Lung microvascular endothelial cell (primary cell): Measurements from ENCODE around the gene RNU6-1. TPM values are rescaled to one million over a fixed set of nuclear protein-coding genes. Genes with fewer than 3 reads are reported as not detected.

Experiments
- DNase-seq, 2 donors: peaks; one replicate each; pipeline versions ENCODE4 v3.0.0 to v3.0.0-alpha.2; 2010; ENCODE audit warnings: low read depth in 2 of 2
- total RNA-seq: library from RNA; depleted of rRNA; stranded (reverse); fragments of >200 nt; gene quantifications from 2 replicates; pipeline ENCODE4 v1.2.1, GENCODE V29; 2014

The RNU6-1 gene
- not detected in 2 replicates for total RNA-seq

GRCh38 chr15:67839929-67840748 is at the start of gene RNU6-1:
TSS of gene RNU6-1 (minus strand) at chr15:67840045.
- DNase-seq, result peak; percentile 90 to 94

- DNase-seq, result no peak
These were observed 47.9 kb upstream of the RNU6-1 start for GRCh38 chr15:67887776-67888175.

DNA sequence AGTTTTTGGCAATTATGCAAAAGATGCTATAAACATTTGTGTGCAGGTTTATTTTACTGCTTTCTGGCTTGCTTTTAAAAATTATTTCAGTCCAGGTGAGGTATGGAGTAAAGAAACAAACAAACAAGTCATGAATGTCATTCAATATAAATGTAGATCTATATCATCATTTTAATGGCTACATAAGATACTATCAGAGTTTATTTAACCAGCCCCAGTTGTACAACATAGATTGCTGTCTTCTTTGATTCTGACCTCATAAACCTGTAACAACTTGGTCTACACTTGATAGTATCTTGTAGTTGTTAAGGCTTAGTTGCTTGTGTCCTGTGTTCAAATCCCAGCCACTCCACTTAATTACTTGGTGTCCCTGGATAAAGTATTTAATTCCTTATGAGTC is 46.0 kb upstream of the RNU6-1 start:
- no peak for DNase-seq

- no peak for DNase-seq
These were observed 45.3 kb upstream of the RNU6-1 start for GRCh38 chr15:67885175-67885523.

DNA sequence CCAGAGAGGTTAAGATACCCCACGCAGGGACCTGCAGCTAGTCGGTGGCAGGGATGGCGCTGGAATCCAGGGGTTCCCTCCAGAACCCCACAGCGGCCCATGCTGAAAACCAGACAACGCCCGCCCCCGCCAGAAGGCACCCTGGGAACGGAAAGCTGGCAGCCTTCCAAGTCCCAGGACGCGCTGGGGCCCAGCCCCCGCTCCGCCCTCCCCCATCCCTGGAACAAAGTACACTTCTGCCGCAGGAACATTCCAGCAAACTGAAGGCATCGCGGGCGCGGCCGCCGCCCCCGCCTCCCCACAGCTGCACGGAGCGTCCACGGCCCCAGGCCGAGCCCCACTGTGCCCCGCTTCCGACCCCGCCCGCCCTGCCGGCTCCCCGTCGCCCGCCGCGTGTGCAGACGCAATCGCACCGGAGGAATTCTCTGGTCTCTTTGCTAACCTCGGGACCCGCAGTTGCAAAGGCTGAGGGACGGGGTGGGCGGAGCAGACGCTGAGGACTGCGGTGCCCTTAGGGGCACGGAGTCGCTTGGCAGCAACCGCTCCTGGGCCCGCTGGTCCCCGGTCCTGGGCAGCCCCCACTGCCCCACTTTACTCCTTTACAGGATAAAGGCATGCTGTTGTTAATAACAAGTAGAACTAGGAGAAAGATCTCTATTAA is 44.8 kb upstream of the RNU6-1 start:
- peak; percentile 39 to 68 for DNase-seq

GRCh38 chr15:67884009-67884408 is 44.2 kb upstream of the RNU6-1 start:
- DNase-seq, result no peak

- no peak for DNase-seq
These were observed 43.5 kb upstream of the RNU6-1 start for GRCh38 chr15:67883234-67883773.

- DNase-seq, result no peak
These were observed 42.8 kb upstream of the RNU6-1 start for GRCh38 chr15:67882487-67883233.

DNA sequence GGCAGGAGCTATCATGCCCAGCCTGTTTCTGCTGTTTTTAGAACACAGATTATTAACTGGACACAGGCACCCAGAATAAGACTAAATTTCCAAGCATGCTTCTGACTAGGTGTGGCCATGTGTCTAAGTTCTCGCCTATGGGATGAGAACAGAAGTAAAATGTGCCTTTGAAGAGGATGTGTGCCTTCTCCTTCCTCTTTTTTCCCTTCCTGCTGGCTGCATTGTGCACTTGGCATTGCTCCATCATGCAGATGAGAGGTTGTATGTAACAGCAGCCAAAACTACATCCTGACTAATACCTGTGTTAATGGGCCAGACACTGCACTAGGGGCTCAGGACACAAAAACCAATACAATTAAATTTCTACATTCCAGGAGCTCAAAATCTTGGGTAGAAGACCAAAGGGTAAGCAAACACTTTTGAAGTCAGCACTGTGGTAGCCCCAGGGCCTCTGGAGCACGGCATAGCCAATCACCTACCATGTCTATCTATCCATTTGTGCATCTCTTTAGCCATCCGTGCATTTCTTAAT is 40.9 kb upstream of the RNU6-1 start:
- DNase-seq, result peak in 1 of 2 donors; percentile 74

- DNase-seq, result no peak
These were observed 39.7 kb upstream of the RNU6-1 start for GRCh38 chr15:67879440-67880129.

- no peak for DNase-seq
These were observed 38.9 kb upstream of the RNU6-1 start for GRCh38 chr15:67878712-67879206.

DNA sequence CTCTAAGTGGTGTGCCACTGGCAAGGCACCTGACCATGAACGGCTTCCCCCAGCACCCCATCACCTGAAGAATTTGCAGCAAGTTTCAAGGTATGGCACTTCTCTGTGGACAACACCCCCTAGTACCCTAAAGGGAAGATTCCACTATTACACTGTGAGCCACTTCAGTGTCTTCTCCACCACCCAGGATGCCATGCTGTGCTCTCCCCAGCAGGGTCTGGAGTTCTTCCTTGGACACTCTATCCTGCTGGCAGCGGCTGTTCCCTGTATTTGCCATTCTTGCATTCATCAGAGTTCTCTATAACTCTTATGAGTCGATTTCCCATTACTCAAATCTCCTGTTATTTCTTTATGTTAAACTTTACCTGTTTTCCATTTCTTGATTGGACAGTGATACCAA is 33.9 kb upstream of the RNU6-1 start:
- DNase-seq, result no peak

GRCh38 chr15:67870868-67871408 is 31.1 kb upstream of the RNU6-1 start:
- no peak for DNase-seq

- DNase-seq, result no peak
These were observed 29.9 kb upstream of the RNU6-1 start for GRCh38 chr15:67869701-67870100.

DNA sequence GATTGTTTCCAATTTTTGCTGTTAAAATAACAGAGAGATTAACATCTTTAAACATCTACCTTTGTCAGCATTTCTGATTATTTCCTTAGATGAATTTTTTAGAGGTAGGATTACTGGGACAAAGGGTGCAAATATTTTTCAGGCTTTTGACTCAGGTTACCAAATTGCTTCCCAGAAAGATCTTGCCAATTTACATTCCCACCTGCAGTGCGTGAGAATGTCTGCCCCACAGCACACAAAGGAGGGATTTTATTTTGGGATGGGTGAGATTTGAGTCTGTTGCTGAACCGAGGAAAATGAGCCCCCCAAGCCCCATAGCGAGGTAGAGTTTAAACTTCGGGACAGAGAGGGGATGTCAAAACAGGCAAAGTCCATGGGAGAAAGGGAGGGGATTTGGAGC is 25.9 kb upstream of the RNU6-1 start:
- no peak for DNase-seq

- DNase-seq, result no peak
These were observed 25.5 kb upstream of the RNU6-1 start for GRCh38 chr15:67865331-67865730.

- peak; percentile 70 to 79 for DNase-seq
These were observed 23.7 kb upstream of the RNU6-1 start for GRCh38 chr15:67863442-67863987.

DNA sequence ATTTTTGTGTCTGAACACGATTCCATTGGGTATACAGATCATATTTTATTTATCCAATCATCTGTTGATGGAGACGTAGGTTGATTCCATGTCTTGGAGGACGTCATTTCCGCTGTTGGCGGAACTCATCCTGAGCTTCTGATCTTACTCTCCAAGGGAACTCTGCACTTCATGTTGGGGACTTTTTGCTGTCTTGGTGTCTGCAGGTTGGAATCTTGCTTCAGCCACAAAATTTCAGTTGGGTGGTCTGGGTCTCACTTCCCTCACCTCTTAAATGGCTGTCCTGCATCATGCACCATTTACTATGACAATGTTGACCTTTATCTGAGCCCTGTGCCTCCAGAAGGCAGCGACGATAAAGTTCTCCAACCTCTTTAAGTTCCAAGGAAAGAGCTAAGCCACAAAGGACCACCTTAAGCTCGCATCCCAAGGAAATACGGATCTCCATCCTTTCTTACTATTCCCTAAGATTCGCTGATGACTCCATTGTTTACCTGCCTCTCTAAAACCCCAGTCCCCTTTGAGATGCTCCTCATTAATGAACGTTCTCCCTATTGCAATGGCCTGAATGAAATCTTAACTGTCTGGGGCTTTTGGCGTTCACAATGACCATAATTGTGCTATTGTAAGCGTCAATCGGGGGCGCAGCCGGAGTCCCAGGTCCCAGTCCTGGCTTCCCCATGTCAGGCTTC is 23.1 kb upstream of the RNU6-1 start:
- DNase-seq, result no peak

- no peak for DNase-seq
These were observed 22.1 kb upstream of the RNU6-1 start for GRCh38 chr15:67861983-67862382.
